SIG-M5 treated with dmso at 0.1 percent for 504 hours (cell line): ENCODE data around the gene JAZF1.

Source experiments
- DNase-seq: peaks from one replicate; lab custom pipeline; 2025; ENCODE audit not compliant: unreplicated experiment; lab: John Stamatoyannopoulos, UW

JAZF1 gene

GRCh38 chr7:28180364-28181147 lies at the start of gene JAZF1:
TSS of gene JAZF1 (minus strand) at chr7:28180795.
- no peak for DNase-seq

GRCh38 chr7:28230261-28230660 lies 49.7 kb upstream of the JAZF1 start:
- DNase-seq, result no peak

- DNase-seq, result no peak
These were observed 47.8 kb upstream of the JAZF1 start for GRCh38 chr7:28228396-28228795.

- no peak for DNase-seq
These were observed 45.4 kb upstream of the JAZF1 start for GRCh38 chr7:28226003-28226402.

- DNase-seq, result no peak
These were observed 45.0 kb upstream of the JAZF1 start for GRCh38 chr7:28225576-28225975.

- DNase-seq, result no peak
These were observed 44.1 kb upstream of the JAZF1 start for GRCh38 chr7:28224675-28225074.

GRCh38 chr7:28224172-28224571 lies 43.6 kb upstream of the JAZF1 start:
- no peak for DNase-seq

GRCh38 chr7:28222636-28223035 lies 42.0 kb upstream of the JAZF1 start:
- no peak for DNase-seq

GRCh38 chr7:28219793-28220192 lies 39.2 kb upstream of the JAZF1 start:
- no peak for DNase-seq

GRCh38 chr7:28217143-28217542 lies 36.5 kb upstream of the JAZF1 start:
- no peak for DNase-seq

GRCh38 chr7:28211006-28211405 lies 30.4 kb upstream of the JAZF1 start:
- DNase-seq, result no peak

GRCh38 chr7:28208506-28208905 lies 27.9 kb upstream of the JAZF1 start:
- no peak for DNase-seq

GRCh38 chr7:28207486-28208158 lies 27.0 kb upstream of the JAZF1 start:
- no peak for DNase-seq

GRCh38 chr7:28205506-28205905 lies 24.9 kb upstream of the JAZF1 start:
- no peak for DNase-seq

- no peak for DNase-seq
These were observed 23.1 kb upstream of the JAZF1 start for GRCh38 chr7:28203508-28204240.

- DNase-seq, result no peak
These were observed 21.6 kb upstream of the JAZF1 start for GRCh38 chr7:28202222-28202621.

- no peak for DNase-seq
These were observed 20.5 kb upstream of the JAZF1 start for GRCh38 chr7:28201131-28201530.

- DNase-seq, result no peak
These were observed 20.0 kb upstream of the JAZF1 start for GRCh38 chr7:28200598-28200997.

GRCh38 chr7:28199021-28199510 lies 18.5 kb upstream of the JAZF1 start:
- DNase-seq, result no peak

- no peak for DNase-seq
These were observed 15.5 kb upstream of the JAZF1 start for GRCh38 chr7:28195910-28196620.
